Measurements from ENCODE around the gene ATP5F1E. TPM values are rescaled to one million over a fixed set of nuclear protein-coding genes. Genes with fewer than 3 reads are reported as not detected.
A peak's percentile ranks its signal among the peaks of the same experiment; 100 is the strongest.

The ATP5F1E gene
- 84.0 and 86.1 TPM in 2 replicates for total RNA-seq

DNA sequence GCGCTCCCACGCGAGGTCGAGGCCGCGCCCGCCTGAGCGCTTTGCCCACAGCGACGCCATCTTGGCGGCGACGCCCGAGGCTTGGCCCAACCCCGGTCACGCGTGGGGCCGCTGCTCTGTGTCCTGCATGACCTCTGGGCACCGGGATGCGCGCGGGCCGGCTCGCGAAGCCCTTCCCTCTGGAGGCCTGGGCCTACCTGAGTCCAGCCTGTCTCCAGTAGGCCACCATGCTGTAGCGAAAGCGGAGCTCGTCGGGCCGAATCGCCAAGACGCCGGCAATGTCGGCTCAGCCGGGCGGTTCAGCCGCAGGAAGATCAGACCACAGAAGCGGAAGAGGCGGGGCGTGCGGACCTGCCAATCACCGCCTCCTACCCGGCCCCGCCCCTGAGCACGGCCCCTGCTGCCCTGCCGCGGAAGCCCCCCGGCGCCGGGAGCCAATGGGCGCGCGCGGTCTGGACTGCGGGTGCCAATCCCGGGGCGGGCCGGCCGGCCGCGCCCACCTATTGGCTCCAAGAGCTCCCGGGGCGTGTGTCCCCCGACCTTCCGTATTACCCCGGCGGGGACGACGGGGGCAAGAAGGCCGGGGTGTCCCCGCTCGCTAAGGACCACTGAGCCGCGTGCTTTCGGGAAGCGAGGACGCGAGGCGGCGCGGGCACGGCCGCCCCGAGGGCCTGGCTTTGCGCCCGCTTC lies at the start of gene ATP5F1E:
Gene ATP5F1E, minus strand, starts transcription at position 313 of the 690 bp plus-strand sequence. Its CDS starts 84 bp downstream, at position 229.
- TF ChIP-seq, protein P1, sequence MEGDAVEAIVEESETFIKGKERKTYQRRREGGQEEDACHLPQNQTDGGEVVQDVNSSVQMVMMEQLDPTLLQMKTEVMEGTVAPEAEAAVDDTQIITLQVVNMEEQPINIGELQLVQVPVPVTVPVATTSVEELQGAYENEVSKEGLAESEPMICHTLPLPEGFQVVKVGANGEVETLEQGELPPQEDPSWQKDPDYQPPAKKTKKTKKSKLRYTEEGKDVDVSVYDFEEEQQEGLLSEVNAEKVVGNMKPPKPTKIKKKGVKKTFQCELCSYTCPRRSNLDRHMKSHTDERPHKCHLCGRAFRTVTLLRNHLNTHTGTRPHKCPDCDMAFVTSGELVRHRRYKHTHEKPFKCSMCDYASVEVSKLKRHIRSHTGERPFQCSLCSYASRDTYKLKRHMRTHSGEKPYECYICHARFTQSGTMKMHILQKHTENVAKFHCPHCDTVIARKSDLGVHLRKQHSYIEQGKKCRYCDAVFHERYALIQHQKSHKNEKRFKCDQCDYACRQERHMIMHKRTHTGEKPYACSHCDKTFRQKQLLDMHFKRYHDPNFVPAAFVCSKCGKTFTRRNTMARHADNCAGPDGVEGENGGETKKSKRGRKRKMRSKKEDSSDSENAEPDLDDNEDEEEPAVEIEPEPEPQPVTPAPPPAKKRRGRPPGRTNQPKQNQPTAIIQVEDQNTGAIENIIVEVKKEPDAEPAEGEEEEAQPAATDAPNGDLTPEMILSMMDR (IDR thresholded peaks at IDR 0.05), result no peak
- H3K27ac Mint-ChIP-seq, result peak within 1 kb of the TSS; percentile 95
- peak; percentile 96 for ATAC-seq (ENCODE audit: low read depth)
- DNase-seq, result peak; percentile 98
- intact Hi-C loops (cut with micrococcal nuclease), result loop anchor here (1.0 to 5.0 kb wide), 8 partner anchors 10 to 723 kb away; partner anchors contain the start of genes CTSZ, NELFCD, PRELID3B and RAB22A
- peak within 1 kb of the TSS; percentile 96 for H3K4me3 Mint-ChIP-seq
- POLR2A ChIA-PET, result interaction anchor here (0.8 to 4.4 kb wide), 37 partner anchors 8 to 1634 kb away, joined by 3 to 89 read pairs (median 6); partner anchors contain the start of genes CTSZ, GNAS, GNAS-AS1 and NELFCD
- H3K9me3 Mint-ChIP-seq, result no peaks in the 10 kb centered on the region
- CTCF ChIA-PET, result interaction anchor here (0.8 to 2.4 kb wide), 8 partner anchors 16 to 190 kb away, joined by 3 to 10 read pairs (median 4); no protein-coding TSS in a partner anchor
- H3K36me3 Mint-ChIP-seq (ENCODE audit: low read depth), result peaks cover 83% of the 10 kb centered on the region
- no peaks in the 10 kb centered on the region for H3K27me3 Mint-ChIP-seq
- H3K4me1 Mint-ChIP-seq, result peaks cover 50% of the 10 kb centered on the region

DNA sequence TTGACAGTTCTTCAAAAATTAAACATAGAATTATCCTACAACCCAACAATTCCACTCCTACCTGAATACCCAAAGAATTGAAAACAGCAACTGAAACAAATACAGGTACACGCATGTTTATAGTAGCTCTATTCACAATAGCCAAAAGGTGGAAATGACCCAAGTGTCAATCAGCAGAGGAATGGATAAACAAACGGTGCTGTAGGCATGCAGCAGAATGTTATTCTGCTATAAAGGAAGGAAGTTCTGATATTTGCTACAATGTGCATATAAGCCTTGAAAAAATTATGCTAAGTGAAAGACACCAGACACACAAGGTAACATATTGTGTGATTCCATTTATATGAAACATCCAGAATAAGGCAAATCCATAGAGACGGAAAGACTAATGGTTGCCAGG lies 48.9 kb upstream of the ATP5F1E start:
- Mint-ChIP-seq H3K27ac (no peak overlapping the region), H3K4me1 (peaks cover 11% of the 10 kb centered on the region), H3K9me3 (no peaks in the 10 kb centered on the region), H3K36me3 (ENCODE audit: low read depth) (no peaks in the 10 kb centered on the region), H3K4me3 (no peak overlapping the region), H3K27me3 (peaks cover 29% of the 10 kb centered on the region)
- TF ChIP-seq, protein P1 (IDR thresholded peaks at IDR 0.05), result no peak
- ChIA-PET POLR2A (no interaction called here), CTCF (interaction anchor here (0.7 to 1.1 kb wide), 3 partner anchors 8 to 211 kb away, joined by 3 to 5 read pairs (median 3); no protein-coding TSS in a partner anchor)
- no peak for DNase-seq
- no peak for ATAC-seq (ENCODE audit: low read depth)
- intact Hi-C loops (cut with micrococcal nuclease), result loop anchor here (10.0 kb wide), 1 partner anchor 324 kb away; no protein-coding TSS in a partner anchor

DNA sequence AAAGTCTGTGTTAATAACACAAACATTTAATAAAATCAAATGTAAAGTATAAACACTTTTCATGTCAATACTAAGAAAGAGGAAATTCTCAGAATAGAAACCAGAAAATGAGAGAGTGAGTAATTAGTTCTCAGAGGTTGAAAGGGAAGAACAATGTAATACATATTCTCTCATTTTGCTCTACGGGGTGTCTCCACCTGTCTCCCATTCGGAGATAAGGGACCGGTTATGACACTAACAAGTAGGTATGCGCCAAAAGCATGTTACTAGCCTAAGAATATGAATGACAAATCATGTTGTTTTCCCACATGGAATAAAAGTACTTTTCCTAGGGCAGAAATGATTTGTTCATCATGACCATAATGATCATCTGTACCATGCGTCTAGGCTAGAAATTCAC lies 46.1 kb upstream of the ATP5F1E start:
- Mint-ChIP-seq H3K27ac (no peak overlapping the region), H3K9me3 (no peaks in the 10 kb centered on the region), H3K4me3 (no peak overlapping the region), H3K36me3 (ENCODE audit: low read depth) (no peaks in the 10 kb centered on the region), H3K4me1 (peaks cover 14% of the 10 kb centered on the region), H3K27me3 (peaks cover 24% of the 10 kb centered on the region)
- TF ChIP-seq, protein P1 (IDR thresholded peaks at IDR 0.05), result no peak
- intact Hi-C loops (cut with micrococcal nuclease), result loop anchor here (2.0 kb wide), 1 partner anchor 23 kb away; no protein-coding TSS in a partner anchor
- POLR2A ChIA-PET, result no interaction called here
- DNase-seq (no peak), ATAC-seq (ENCODE audit: low read depth) (no peak)
- CTCF ChIA-PET, result no interaction called here

DNA sequence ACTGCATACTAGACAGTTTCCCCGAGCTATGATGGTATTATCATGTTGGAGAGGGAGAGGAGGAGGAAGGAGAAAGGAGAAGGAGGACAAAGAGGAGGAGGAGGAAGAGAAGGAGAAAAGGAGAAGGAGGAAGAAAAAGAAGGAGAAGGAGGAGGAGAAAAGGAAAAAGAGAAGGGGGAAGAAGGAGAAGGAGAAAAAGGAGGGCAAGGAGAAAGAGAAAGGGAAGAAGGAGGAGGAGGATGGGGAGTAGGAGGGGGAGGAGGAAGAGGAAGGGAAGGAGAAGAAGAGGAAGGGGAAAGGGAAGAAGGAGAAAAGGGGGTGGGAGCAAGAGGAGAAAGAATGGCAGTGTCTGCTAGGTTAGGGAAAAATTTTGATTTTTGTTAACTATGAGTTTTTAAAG lies 45.6 kb upstream of the ATP5F1E start:
- TF ChIP-seq, protein P1 (IDR thresholded peaks at IDR 0.05), result no peak
- no peaks in the 10 kb centered on the region for H3K36me3 Mint-ChIP-seq (ENCODE audit: low read depth)
- intact Hi-C loops (cut with micrococcal nuclease), result loop anchor here (2.0 kb wide), 1 partner anchor 23 kb away; no protein-coding TSS in a partner anchor
- H3K4me3 Mint-ChIP-seq, result no peak overlapping the region
- DNase-seq, result no peak
- CTCF ChIA-PET, result no interaction called here
- H3K4me1 Mint-ChIP-seq, result peaks cover 18% of the 10 kb centered on the region
- no peak overlapping the region for H3K27ac Mint-ChIP-seq
- POLR2A ChIA-PET, result no interaction called here
- H3K9me3 Mint-ChIP-seq, result no peaks in the 10 kb centered on the region
- no peak for ATAC-seq (ENCODE audit: low read depth)
- peaks cover 26% of the 10 kb centered on the region for H3K27me3 Mint-ChIP-seq

DNA sequence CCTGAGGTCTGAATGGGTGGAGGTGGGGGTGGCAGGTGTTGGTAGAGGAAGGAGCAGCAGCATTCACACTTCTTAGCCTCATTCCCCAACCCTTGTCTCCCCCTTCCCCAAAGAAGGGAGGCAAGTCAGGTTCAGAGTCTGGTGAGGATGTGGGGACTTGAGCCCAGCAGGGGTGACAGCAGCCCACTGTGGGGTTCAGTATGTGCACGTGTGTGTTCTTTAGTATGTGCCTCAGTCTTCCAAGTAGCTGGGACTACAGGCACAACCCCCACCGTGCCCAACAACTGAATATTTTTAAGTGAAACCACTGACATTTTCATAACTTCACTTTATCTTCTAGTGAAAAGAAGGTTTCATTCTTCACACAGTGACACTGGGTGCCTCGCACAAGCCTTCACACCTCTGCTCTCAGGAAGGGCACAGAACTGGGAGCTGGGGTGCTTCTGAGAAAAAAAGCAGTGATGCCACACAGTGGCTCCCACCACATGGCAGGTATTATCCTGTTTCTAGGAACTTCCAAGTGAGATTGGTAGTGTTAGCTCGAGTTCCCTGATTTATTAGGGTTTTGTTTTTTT lies 43.9 kb upstream of the ATP5F1E start:
- H3K27me3 Mint-ChIP-seq, result peaks cover 22% of the 10 kb centered on the region
- ATAC-seq (ENCODE audit: low read depth), result no peak
- no peaks in the 10 kb centered on the region for H3K36me3 Mint-ChIP-seq (ENCODE audit: low read depth)
- TF ChIP-seq, protein P1 (IDR thresholded peaks at IDR 0.05), result no peak
- ChIA-PET CTCF (interaction anchor here (1.4 kb wide), 1 partner anchor 131 kb away, joined by 5 read pairs; no protein-coding TSS in a partner anchor), POLR2A (interaction anchor here (0.6 to 0.8 kb wide), 3 partner anchors 34 to 1647 kb away, joined by 4 to 7 read pairs (median 6); partner anchors contain the start of gene PRELID3B)
- DNase-seq, result no peak
- intact Hi-C loops (cut with micrococcal nuclease), result no loop called here
- H3K9me3 Mint-ChIP-seq, result no peaks in the 10 kb centered on the region
- H3K27ac Mint-ChIP-seq, result no peak overlapping the region
- H3K4me3 Mint-ChIP-seq, result no peak overlapping the region
- peaks cover 27% of the 10 kb centered on the region for H3K4me1 Mint-ChIP-seq
